Esophagus squamous epithelium (tissue), 4 donors: ENCODE measurements around the gene VASH2.

Experiments used
- CTCF ChIP-seq, 6 experiments: fragments of 450-650 bp in 4 of 6; fragments of 200-600 bp in 2 of 6; sonication (generic) in 2 of 6; IDR thresholded peaks; one replicate each; pipeline ENCODE4 v1.5.1; 2016 to 2019; ENCODE audit warnings: antibody characterized with exemption in 6 of 6, mild to moderate bottlenecking in 4 of 6, moderate library complexity in 4 of 6
- POLR2A ChIP-seq, 4 donors: fragments of 450-650 bp; IDR thresholded peaks; one replicate each; pipeline ENCODE4 v1.6.1; 2017; ENCODE audit warnings: antibody characterized with exemption in 4 of 4, mild to moderate bottlenecking in 4 of 4, moderate library complexity in 3 of 4

GRCh38 chr1:213034713-213035112, 84.4 kb downstream of the VASH2 start:
- TF ChIP-seq CTCF (IDR thresholded peaks at IDR 0.05) (no peak), POLR2A (IDR thresholded peaks at IDR 0.05) (no peak)
